GM06990 (cell line): ENCODE measurements around the gene PIBF1.

Experiments used
- DNase-seq: peaks from one replicate; pipeline ENCODE4 v3.0.0-alpha.2; 2011; ENCODE audit not compliant: insufficient read length; ENCODE audit errors: extremely low read depth
- H3K27me3 ChIP-seq: replicated peaks from 2 replicates; pipeline ENCODE4 v1.6.0; 2011; ENCODE audit warnings: low read length; ENCODE audit not compliant: control insufficient read depth, insufficient read depth
- H3K36me3 ChIP-seq: 2 replicates; pipeline ENCODE4 v1.5.1; 2011; ENCODE audit warnings: low read length; ENCODE audit not compliant: control insufficient read depth, insufficient read depth
- H3K4me3 ChIP-seq: replicated peaks from 2 replicates; pipeline ENCODE4 v1.5.1; 2011; ENCODE audit warnings: low read depth, mild to moderate bottlenecking, control low read depth, low read length
- CTCF ChIP-seq: IDR thresholded peaks from 2 replicates; pipeline ENCODE4 v1.5.1; 2011; ENCODE audit warnings: low read length, control low read depth, mild to moderate bottlenecking, inconsistent platforms; ENCODE audit not compliant: insufficient read depth, poor library complexity, severe bottlenecking

The PIBF1 gene, protein sequence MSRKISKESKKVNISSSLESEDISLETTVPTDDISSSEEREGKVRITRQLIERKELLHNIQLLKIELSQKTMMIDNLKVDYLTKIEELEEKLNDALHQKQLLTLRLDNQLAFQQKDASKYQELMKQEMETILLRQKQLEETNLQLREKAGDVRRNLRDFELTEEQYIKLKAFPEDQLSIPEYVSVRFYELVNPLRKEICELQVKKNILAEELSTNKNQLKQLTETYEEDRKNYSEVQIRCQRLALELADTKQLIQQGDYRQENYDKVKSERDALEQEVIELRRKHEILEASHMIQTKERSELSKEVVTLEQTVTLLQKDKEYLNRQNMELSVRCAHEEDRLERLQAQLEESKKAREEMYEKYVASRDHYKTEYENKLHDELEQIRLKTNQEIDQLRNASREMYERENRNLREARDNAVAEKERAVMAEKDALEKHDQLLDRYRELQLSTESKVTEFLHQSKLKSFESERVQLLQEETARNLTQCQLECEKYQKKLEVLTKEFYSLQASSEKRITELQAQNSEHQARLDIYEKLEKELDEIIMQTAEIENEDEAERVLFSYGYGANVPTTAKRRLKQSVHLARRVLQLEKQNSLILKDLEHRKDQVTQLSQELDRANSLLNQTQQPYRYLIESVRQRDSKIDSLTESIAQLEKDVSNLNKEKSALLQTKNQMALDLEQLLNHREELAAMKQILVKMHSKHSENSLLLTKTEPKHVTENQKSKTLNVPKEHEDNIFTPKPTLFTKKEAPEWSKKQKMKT

GRCh38 chr13:72781451-72782439 lies at the start of gene PIBF1, which contains the start of gene DIS3:
Gene PIBF1, plus strand, starts transcription at chr13:72782133. Its CDS starts 1,337 bp downstream, at chr13:72783470.
Gene DIS3, minus strand, starts transcription at chr13:72781900. Its CDS starts 68 bp downstream, at chr13:72781832.
- TF ChIP-seq CTCF, result no peak
- H3K27me3 ChIP-seq, result no peaks in the 10 kb centered on the region
- H3K4me3 ChIP-seq, result peak within 1 kb of the TSS; percentile 92
- H3K36me3 ChIP-seq, result peaks cover 4% of the 10 kb centered on the region; the same call in 1 of the 2 replicates
- peak; percentile 95 for DNase-seq

DNA sequence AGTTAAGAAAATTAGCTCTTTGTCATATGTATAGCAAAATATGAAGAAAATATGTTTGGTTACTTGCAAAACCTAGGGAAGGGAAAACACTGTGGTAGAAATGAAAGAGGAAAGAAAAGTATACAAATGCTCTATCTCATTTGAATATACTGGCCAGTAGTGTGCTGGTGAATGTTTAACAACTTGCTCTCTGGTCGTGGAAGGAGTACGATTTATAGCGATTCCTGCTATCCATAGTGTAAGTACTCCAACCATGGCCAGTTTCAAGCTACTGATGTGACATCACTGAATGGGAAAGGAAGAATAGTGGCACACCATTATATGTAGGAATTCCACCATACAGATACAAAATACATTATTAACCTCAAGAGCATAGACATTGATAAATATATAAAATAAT lies 44.9 kb upstream of the PIBF1 start:
- H3K27me3 ChIP-seq, result no peaks in the 10 kb centered on the region
- no peak for TF ChIP-seq CTCF
- no peak overlapping the region for H3K4me3 ChIP-seq
- no peak for DNase-seq
- H3K36me3 ChIP-seq, result peaks cover 4% of the 10 kb centered on the region

GRCh38 chr13:72740015-72740414 lies 41.9 kb upstream of the PIBF1 start:
- peaks cover 3% of the 10 kb centered on the region for H3K36me3 ChIP-seq
- no peak for TF ChIP-seq CTCF
- H3K4me3 ChIP-seq, result no peak overlapping the region
- no peak for DNase-seq
- no peaks in the 10 kb centered on the region for H3K27me3 ChIP-seq

- Histone ChIP-seq H3K4me3 (no peak overlapping the region), H3K36me3 (peaks cover 7% of the 10 kb centered on the region)
- TF ChIP-seq CTCF, result no peak
These were observed 36.7 kb upstream of the PIBF1 start for GRCh38 chr13:72745260-72745659.

DNA sequence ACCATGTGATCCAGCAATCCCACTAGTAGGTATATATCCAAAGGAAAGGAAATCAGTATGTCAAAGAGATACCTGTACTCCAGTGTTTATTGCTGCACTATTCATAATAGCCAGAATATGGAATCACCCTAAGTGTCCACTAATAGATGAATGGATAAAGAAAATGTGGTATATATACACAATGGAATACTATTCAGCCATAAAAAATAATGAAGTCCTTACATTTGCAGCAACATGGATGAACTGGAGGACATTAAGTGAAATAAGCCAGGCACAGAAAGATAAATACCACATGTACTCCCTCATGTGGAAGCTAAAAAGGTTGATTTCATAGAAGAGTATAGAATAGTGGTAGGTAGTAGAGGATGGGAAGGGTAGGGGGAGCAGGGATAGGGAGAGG lies 30.7 kb upstream of the PIBF1 start:
- no peaks in the 10 kb centered on the region for H3K27me3 ChIP-seq
- no peak for DNase-seq
- H3K4me3 ChIP-seq, result no peak overlapping the region
- peaks cover 13% of the 10 kb centered on the region for H3K36me3 ChIP-seq
- TF ChIP-seq CTCF, result no peak

More at GRCh38 chr13:72745260-72745659, 36.7 kb upstream of the PIBF1 start:
- no peaks in the 10 kb centered on the region for H3K27me3 ChIP-seq
- DNase-seq, result no peak
